ENCODE results near the gene NUP210. TPM values are rescaled to one million over a fixed set of nuclear protein-coding genes. Genes with fewer than 3 reads are reported as not detected.

The NUP210 gene
- total and polyA plus RNA-seq, 2 experiments from 2014 or later = 13.8 to 73.9 TPM

DNA sequence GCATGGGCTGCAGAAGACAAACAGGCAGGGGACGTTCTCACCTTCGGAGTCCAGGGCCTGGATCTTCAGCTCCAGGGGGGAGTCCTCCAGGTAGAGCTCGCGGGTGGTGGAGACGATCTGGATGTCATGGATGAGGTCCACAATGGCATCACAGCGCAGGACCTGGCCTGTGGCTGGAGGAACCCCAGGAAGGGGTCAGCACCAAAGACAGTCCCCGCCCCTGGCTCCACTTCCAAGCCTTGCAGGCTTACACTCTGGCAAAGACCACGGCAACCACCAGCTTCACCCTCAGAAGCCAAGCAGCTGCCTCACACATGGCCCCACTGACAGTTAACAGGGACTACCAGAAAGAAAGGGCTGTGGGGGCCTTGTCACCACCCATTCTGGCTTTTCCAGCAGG lies 22.8 kb downstream of the NUP210 start (continued):
- TF ChIP-seq, protein P1, sequence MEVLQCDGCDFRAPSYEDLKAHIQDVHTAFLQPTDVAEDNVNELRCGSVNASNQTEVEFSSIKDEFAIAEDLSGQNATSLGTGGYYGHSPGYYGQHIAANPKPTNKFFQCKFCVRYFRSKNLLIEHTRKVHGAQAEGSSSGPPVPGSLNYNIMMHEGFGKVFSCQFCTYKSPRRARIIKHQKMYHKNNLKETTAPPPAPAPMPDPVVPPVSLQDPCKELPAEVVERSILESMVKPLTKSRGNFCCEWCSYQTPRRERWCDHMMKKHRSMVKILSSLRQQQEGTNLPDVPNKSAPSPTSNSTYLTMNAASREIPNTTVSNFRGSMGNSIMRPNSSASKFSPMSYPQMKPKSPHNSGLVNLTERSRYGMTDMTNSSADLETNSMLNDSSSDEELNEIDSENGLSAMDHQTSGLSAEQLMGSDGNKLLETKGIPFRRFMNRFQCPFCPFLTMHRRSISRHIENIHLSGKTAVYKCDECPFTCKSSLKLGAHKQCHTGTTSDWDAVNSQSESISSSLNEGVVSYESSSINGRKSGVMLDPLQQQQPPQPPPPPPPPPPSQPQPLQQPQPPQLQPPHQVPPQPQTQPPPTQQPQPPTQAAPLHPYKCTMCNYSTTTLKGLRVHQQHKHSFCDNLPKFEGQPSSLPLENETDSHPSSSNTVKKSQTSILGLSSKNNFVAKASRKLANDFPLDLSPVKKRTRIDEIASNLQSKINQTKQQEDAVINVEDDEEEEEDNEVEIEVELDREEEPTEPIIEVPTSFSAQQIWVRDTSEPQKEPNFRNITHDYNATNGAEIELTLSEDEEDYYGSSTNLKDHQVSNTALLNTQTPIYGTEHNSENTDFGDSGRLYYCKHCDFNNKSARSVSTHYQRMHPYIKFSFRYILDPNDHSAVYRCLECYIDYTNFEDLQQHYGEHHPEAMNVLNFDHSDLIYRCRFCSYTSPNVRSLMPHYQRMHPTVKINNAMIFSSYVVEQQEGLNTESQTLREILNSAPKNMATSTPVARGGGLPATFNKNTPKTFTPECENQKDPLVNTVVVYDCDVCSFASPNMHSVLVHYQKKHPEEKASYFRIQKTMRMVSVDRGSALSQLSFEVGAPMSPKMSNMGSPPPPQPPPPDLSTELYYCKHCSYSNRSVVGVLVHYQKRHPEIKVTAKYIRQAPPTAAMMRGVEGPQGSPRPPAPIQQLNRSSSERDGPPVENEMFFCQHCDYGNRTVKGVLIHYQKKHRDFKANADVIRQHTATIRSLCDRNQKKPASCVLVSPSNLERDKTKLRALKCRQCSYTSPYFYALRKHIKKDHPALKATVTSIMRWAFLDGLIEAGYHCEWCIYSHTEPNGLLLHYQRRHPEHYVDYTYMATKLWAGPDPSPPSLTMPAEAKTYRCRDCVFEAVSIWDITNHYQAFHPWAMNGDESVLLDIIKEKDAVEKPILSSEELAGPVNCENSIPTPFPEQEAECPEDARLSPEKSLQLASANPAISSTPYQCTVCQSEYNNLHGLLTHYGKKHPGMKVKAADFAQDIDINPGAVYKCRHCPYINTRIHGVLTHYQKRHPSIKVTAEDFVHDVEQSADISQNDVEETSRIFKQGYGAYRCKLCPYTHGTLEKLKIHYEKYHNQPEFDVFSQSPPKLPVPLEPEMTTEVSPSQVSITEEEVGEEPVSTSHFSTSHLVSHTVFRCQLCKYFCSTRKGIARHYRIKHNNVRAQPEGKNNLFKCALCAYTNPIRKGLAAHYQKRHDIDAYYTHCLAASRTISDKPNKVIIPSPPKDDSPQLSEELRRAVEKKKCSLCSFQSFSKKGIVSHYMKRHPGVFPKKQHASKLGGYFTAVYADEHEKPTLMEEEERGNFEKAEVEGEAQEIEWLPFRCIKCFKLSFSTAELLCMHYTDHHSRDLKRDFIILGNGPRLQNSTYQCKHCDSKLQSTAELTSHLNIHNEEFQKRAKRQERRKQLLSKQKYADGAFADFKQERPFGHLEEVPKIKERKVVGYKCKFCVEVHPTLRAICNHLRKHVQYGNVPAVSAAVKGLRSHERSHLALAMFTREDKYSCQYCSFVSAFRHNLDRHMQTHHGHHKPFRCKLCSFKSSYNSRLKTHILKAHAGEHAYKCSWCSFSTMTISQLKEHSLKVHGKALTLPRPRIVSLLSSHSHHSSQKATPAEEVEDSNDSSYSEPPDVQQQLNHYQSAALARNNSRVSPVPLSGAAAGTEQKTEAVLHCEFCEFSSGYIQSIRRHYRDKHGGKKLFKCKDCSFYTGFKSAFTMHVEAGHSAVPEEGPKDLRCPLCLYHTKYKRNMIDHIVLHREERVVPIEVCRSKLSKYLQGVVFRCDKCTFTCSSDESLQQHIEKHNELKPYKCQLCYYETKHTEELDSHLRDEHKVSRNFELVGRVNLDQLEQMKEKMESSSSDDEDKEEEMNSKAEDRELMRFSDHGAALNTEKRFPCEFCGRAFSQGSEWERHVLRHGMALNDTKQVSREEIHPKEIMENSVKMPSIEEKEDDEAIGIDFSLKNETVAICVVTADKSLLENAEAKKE (CRISPR knock-in tag; IDR thresholded peaks at IDR 0.05) = no peak
- no peak for TF ChIP-seq EZH2phosphoT487 (IDR thresholded peaks at IDR 0.05; ENCODE audit: unreplicated experiment)
- TF ChIP-seq, protein P2, sequence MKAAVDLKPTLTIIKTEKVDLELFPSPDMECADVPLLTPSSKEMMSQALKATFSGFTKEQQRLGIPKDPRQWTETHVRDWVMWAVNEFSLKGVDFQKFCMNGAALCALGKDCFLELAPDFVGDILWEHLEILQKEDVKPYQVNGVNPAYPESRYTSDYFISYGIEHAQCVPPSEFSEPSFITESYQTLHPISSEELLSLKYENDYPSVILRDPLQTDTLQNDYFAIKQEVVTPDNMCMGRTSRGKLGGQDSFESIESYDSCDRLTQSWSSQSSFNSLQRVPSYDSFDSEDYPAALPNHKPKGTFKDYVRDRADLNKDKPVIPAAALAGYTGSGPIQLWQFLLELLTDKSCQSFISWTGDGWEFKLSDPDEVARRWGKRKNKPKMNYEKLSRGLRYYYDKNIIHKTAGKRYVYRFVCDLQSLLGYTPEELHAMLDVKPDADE (IDR thresholded peaks at IDR 0.05) = no peak

DNA sequence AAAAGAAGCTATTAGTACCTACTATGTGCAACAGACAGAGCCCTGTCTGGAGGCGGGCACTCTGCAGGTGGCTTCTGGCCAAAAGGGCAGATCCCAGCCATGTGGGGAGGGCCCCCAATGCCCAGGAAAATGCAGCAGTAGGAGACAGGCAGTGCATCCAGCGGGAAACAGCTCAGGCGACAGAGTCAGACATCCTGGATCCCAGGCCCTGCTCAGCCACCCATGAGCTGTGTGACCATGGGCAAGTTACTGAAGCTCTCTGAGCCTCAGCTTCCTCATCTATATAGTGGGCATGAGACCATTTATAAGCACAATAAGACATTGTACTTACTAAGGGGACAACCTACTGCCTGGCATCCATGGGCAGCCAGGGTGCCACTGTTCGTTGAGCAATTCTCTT lies 25.8 kb downstream of the NUP210 start:
- no peak overlapping the region for H3K27ac Mint-ChIP-seq

More for the DNA sequence above, 25.8 kb downstream of the NUP210 start:
- Mint-ChIP-seq H3K4me3 (no peak overlapping the region), H3K36me3 (ENCODE audit: low read depth) (peaks cover 50% of the 10 kb centered on the region), H3K9me3 (no peaks in the 10 kb centered on the region; the same call in 2 of the 3 replicates), H3K4me1 (peaks cover 11% of the 10 kb centered on the region), H3K27me3 (ENCODE audit: insufficient read depth, low read depth, poor library complexity) (peaks cover 2% of the 10 kb centered on the region)
- Histone ChIP-seq H3F3A (replicated peaks; ENCODE audit: low read depth) (no peaks in the 10 kb centered on the region), H2AFZ (no peak overlapping the region), H3K4me3 (no peak overlapping the region), H3K4me1 (ENCODE audit: insufficient read depth) (no peaks in the 10 kb centered on the region), H3K27ac (ENCODE audit: low read depth) (no peak overlapping the region), H3K79me2 (replicated peaks; ENCODE audit: insufficient read depth) (no peaks in the 10 kb centered on the region), H3K27me3 (ENCODE audit: insufficient read depth) (no peaks in the 10 kb centered on the region), H4K20me1 (replicated peaks; ENCODE audit: insufficient read depth) (no peaks in the 10 kb centered on the region), H3K4me2 (no peak overlapping the region), H3K36me3 (ENCODE audit: insufficient read depth) (no peaks in the 10 kb centered on the region), H3K9me2 (ENCODE audit: insufficient read depth) (no peaks in the 10 kb centered on the region)
- ATAC-seq = no peak
- TF ChIP-seq ZNF331 (CRISPR knock-in tag; IDR thresholded peaks at IDR 0.05; ENCODE audit: low read depth) (no peak), EZH2 (IDR thresholded peaks at IDR 0.05; ENCODE audit: low read depth, unreplicated experiment) (no peak), JUNB (IDR thresholded peaks at IDR 0.05; ENCODE audit: unreplicated experiment) (no peak), EZH2phosphoT487 (IDR thresholded peaks at IDR 0.05; ENCODE audit: unreplicated experiment) (no peak), STAT1 (IDR thresholded peaks at IDR 0.05; ENCODE audit: unreplicated experiment) (no peak)
- TF ChIP-seq, protein P3, sequence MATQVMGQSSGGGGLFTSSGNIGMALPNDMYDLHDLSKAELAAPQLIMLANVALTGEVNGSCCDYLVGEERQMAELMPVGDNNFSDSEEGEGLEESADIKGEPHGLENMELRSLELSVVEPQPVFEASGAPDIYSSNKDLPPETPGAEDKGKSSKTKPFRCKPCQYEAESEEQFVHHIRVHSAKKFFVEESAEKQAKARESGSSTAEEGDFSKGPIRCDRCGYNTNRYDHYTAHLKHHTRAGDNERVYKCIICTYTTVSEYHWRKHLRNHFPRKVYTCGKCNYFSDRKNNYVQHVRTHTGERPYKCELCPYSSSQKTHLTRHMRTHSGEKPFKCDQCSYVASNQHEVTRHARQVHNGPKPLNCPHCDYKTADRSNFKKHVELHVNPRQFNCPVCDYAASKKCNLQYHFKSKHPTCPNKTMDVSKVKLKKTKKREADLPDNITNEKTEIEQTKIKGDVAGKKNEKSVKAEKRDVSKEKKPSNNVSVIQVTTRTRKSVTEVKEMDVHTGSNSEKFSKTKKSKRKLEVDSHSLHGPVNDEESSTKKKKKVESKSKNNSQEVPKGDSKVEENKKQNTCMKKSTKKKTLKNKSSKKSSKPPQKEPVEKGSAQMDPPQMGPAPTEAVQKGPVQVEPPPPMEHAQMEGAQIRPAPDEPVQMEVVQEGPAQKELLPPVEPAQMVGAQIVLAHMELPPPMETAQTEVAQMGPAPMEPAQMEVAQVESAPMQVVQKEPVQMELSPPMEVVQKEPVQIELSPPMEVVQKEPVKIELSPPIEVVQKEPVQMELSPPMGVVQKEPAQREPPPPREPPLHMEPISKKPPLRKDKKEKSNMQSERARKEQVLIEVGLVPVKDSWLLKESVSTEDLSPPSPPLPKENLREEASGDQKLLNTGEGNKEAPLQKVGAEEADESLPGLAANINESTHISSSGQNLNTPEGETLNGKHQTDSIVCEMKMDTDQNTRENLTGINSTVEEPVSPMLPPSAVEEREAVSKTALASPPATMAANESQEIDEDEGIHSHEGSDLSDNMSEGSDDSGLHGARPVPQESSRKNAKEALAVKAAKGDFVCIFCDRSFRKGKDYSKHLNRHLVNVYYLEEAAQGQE (IDR thresholded peaks at IDR 0.05; ENCODE audit: unreplicated experiment) = no peak
- no peak for DNase-seq (ENCODE audit: low spot score)

All from GM23338 (cell line).